HG03095 (cell line): ENCODE measurements around the gene MSS51.
"Not testable (repeated sequence)": the region's sequence is repeated elsewhere in the genome, so short reads cannot be mapped to it uniquely, and the experiment has no call there.

Experiments used
- ATAC-seq: cut with Tn5 transposase; IDR thresholded peaks from one replicate; pipeline ENCODE4 v1.9.1; 2021; ENCODE audit warnings: moderate library complexity; ENCODE audit not compliant: unreplicated experiment

Gene MSS51

GRCh38 chr10:73416571-73416970 lies 16.8 kb downstream of the MSS51 start:
- no peak for ATAC-seq

DNA sequence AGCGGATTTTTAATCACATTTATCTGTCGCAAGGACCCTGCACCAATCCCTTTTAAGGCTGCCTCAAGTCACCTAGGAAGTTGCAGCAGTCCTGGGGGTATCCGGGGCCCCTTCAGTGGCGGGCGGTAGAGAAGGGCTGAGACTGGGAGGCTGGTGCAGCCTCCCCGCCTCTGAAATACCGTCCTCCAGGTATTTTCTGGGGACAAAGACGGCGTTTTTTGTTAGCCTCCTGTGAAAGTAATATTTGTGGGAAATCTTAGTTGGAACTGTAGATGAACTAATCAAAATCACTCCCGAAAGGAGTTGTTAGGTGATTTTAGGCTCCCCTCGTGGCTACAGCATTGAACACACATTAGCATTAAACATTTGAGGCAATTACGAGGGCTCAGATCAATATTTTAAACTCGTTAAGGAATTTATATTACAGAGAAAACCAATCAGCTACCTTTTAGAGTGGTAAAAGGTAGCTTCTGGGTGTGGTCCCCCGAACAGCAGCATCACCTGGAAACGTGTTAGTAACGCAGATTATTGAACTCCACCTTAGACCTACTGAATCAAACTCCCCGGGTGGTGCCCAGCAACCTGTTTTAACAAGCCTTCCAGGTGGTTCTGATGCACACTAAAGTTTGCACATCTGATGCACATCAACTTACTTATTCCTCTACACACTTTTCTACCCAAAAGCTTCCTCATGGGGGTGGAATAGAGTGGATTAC lies 19.0 kb downstream of the MSS51 start:
- ATAC-seq = peak; percentile 23

GRCh38 chr10:73413528-73414229 lies 19.7 kb downstream of the MSS51 start, which contains the start of gene ANXA7:
TSS of gene ANXA7 (minus strand) at chr10:73414058. CDS start at chr10:73400856, 13,202 bp downstream.
- peak; percentile 87 for ATAC-seq

DNA sequence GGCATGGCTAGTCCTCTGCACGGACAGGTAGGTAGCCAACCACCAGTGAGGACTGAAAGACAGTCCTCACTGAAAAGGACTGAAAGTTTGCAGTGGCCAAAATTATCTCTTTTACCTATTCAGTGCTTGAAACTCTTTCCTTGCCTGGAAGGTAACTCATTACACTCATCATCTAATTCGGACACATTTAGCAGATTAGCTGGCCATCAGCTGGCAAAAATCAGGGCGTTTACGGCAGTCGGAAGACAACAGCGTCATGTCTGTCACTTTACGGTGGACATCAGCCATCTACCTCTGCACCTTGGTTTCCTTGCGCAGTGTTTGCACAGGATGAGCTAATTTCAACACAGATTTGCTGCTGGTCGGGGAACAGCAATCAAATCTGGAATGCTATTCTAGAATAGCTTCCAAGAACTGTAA lies 20.2 kb downstream of the MSS51 start:
- ATAC-seq = peak; percentile 27

- no peak for ATAC-seq
Observed at GRCh38 chr10:73410897-73411296, 22.5 kb downstream of the MSS51 start.

DNA sequence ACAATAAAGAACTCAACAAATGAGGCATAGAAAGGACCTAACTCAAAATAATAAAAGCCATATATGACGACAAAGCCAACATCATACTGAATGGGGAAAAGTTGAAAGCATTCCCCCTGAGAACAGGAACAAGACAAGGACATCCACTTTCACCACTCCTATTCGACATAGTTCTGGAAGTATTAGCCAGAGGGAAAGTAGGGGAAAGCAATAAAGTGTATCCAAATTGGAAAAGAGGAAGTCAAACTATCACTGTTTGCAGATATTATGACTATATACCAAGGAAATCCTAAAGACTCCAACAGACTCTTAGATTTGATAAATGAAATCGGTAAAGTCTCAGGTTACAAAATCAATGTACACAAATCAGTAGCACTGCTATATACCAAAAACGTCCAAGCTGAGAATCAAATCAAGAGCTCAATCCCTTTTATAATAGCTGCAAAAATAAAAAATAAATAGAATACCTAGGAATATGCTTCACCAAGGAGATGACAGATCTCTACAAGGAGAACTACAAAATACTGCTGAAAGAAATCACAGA lies 24.3 kb downstream of the MSS51 start:
- ATAC-seq = no peak

- no peak for ATAC-seq
Observed at GRCh38 chr10:73408061-73408460, 25.3 kb downstream of the MSS51 start.

GRCh38 chr10:73407495-73407894 lies 25.9 kb downstream of the MSS51 start:
- ATAC-seq = no peak

DNA sequence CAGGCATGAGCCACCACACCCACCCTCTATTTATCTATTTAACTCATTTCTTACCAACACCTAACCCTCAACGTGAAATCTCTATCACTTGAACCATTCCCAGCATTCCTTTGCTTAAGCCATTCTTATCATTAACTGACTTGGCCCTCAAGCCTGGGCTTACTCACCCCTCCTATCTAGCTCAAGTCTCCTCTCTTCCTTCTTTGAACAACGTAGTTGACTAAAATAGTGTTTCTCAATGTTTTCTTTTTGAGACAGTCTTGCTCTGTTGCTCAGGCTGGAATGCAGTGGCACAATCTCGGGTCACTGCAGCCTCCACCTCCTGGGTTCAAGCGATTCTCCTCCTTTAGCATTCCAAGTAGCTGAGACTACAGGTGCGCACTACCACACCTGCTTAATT lies 26.5 kb downstream of the MSS51 start:
- ATAC-seq = no peak

- ATAC-seq = no peak
Observed at GRCh38 chr10:73405556-73405955, 27.8 kb downstream of the MSS51 start.

DNA sequence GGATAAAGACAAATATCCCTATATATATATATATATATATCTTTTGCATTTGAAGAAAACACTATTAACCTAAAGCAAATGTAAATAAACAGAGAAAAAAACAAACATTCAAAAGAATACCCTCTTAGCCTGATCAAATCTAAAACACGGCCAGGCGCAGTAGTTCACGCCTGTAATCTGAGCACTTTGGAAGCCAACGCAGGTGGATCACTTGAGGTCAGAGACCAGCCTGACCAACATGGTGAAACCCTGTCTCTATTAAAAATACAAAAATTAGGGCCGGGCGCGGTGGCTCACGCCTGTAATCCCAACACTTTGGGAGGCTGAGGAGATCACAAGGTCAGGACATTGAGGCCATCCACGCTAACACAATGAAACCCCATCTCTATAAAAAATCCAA lies 28.7 kb downstream of the MSS51 start:
- no peak for ATAC-seq

GRCh38 chr10:73401636-73402035 lies 31.7 kb downstream of the MSS51 start:
- no peak for ATAC-seq

GRCh38 chr10:73399063-73399462 lies 34.3 kb downstream of the MSS51 start:
- no peak for ATAC-seq

DNA sequence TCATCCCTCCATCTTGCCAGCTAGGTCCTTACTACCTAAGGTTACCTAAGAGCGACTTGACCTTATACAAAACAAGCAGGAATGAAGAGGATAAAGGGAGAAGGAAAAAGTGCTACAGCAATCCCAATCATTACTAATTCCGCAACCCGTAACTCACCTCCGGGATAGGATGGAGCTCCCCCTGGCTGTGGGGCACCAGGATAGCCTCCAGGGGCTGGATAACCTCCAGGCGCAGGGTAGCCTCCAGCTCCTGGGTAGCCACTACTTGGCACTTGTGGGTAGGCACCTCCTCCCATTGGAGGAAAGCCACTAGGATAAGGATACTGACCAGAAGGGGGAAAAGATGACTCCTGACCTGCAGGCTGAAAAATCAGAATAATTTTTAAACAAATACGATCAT lies 35.3 kb downstream of the MSS51 start:
- no peak for ATAC-seq

DNA sequence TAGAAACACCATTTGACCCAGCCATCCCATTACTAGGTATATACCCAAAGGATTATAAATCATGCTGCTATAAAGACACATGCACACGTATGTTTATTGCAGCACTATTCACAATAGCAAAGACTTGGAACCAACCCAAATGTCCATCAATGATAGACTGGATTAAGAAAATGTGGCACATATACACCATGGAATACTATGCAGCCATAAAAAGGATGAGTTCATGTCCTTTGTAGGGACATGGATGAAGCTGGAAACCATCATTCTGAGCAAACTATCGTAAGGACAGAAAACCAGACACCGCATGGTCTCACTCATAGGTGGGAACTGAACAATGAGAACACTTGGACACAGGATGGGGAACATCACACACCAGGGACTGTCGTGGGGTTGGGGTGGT lies 39.0 kb downstream of the MSS51 start:
- ATAC-seq = not testable (repeated sequence)

DNA sequence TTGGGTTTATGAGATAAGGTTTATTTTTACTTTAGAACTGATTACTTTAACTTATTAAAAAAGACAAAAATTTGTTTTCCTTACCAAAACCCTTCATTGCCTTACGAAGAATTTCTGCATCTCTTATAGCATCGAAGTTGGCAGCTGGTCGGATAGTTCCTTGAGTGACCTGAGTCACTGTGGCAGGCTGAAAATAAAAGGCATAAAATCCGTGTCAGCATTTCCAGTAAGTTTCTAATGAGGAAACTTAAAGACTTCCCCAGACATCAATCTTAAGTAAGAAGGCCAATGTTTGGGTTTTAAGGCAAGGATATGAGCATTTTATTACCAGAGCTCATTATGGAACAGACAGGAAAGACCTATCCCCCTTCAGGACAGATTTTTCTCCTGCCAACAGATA lies 45.1 kb downstream of the MSS51 start:
- no peak for ATAC-seq

- ATAC-seq = no peak
Observed at GRCh38 chr10:73386583-73386982, 46.8 kb downstream of the MSS51 start.

DNA sequence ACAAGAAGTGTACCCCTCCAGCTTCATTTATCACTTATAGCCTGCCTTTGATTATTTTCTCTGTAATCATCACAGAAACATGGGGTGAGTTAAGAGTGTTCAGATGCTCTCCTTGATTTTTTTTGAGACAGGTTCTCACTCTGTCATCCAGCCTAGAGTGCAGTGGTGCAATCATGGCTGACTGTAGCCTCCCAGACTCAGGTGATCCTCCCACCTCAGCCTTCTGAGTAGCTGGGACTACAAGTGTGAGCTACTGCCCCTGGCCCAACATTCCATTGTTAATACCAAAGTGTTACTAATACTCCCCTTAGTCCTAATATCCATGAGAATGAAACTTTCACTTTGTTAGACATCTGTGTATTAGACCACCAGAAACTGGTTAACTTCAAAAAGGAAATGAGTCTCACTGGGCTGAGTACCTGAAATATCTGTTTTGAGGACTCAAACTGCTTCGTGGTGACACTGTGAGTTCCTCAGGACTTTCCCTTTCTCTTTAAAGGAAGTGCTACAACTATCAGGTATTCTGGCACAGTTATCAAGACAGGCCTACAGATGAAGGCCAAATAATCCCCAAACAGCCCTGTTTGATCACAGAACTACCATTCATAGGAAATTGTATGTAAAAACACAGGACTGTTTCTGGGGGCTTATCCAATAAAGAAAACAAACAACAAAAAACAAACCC lies 54.2 kb downstream of the MSS51 start:
- ATAC-seq = no peak

- no peak for ATAC-seq
Observed at GRCh38 chr10:73376679-73377078, 56.7 kb downstream of the MSS51 start.
